GM21576 (cell line): ENCODE measurements around the gene MRPL1.
"Not testable (repeated sequence)": the region's sequence is repeated elsewhere in the genome, so short reads cannot be mapped to it uniquely, and the experiment has no call there.

Experiments
- ATAC-seq: cut with Tn5 transposase; IDR thresholded peaks from one replicate; pipeline ENCODE4 v1.9.1; 2021; ENCODE audit warnings: mild to moderate bottlenecking, moderate library complexity; ENCODE audit not compliant: unreplicated experiment

MRPL1 gene

DNA sequence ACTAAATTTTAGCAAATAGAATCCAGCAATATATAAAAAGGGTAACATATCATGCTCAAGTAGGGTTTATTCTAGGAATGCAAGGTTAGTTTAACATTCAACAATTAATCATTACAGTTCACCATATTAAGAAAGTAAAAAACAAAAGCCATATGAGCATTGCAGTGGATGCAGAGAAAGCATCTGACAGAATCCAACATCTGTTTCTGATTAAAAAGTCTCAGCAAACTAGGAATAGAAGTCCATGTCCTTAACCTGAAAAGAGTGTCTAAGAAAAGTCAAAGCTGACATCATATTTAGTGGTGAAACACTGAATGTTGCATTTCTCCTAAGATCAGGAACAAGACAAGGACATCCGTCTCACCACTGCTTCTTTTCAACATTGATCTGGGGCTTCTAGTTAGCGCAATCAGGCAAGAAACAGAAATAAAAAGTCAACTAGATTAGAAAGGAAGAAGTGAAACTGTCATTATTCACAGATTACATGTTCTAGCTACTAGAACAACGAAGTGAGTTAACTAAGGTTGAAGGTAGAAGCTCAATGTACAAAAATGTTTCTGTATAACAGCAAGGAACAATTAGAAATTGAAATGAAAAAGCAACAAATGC is 49.3 kb downstream of the MRPL1 start:
- peak; percentile 96 for ATAC-seq

DNA sequence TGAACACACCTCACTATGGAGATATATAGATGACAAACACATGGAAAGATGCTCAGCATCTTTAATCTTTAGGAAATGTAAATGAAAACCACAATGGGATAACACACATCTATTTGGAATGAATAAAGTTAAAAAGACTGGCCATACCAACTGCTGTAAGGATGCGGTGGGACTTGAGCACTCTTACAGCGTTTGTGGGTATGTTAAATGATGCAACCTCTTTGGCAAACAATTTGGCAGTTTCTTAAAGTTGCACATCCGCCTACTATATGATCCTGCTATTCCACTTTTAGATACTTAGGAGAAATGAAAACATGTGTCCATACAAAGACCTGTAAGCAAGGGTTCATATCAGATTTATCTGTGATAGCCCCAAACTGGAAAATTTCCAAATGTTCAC is 50.7 kb downstream of the MRPL1 start:
- no peak for ATAC-seq

DNA sequence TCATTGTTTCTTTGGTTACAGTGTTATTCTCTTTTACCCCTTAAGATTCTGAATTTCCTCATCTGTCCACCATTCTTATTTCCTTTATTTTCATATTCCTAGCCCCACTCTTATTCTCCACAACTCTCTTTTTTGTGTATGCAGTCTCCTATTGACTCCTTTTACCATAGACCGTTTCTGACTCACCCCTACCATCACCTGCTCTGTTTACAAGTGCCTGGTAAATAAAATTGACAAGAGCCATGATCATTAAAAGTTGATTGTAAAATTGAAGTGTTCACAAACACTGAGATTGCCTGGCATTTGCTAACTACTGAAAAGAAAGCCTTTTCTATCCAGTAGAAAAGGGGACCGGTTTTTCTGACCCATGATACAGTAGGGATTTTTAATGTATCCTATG is 54.4 kb downstream of the MRPL1 start:
- ATAC-seq: no peak

DNA sequence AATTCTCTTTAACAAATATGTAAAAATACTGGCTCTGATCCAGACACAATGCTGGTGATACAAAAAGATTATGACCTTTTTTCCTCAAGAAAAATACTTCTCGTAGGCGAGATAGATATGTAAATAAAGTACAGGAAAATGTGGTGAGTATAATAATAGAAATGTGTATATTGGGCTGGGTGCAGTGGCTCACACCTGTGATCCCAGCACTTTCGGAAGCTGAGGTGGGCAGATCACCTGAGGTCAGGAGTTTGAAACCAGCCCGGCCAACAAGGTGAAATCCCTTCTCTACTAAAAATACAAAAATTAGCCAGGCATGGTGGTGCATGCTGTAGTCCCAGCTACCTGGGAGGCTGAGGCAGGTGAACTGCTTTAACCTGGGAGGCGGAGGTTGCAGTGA is 55.0 kb downstream of the MRPL1 start:
- no peak for ATAC-seq

DNA sequence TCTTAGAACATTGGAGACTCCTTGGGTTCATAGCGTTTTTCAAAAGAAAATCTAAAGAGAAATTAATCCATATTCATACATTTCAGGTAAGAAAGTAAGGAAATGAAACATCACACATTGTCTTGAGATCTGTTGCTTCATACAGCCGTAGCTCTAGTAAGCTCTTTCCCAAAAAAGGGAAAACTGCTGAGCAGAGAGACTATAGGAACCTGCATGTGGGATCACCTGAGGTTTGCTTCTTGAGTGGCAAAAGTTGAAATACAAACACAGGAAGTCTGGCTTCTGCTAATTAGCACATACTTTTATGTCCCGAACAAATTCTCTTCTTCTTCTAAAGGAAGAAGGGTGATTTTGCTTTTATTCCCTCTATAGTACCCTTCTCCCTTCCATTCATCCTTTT is 57.7 kb downstream of the MRPL1 start:
- ATAC-seq: no peak

DNA sequence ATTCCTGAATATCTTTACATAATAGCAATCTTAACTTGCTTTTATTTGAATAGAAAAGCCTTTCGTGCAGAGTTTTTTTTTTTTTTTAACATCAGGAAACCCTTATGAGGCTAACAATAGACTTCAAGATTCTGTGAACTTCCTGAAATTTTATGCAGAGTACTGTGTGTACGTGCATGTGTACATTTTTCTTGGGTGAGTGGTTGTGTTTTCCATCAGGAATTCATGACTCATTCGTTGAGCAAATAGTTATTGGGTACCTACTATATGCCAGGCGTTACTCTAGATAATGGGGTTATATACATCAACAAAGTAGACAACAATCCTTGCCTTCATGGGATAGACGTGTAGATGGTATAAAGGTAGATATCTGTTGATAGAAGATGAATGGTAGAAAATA is 59.1 kb downstream of the MRPL1 start:
- ATAC-seq: no peak

DNA sequence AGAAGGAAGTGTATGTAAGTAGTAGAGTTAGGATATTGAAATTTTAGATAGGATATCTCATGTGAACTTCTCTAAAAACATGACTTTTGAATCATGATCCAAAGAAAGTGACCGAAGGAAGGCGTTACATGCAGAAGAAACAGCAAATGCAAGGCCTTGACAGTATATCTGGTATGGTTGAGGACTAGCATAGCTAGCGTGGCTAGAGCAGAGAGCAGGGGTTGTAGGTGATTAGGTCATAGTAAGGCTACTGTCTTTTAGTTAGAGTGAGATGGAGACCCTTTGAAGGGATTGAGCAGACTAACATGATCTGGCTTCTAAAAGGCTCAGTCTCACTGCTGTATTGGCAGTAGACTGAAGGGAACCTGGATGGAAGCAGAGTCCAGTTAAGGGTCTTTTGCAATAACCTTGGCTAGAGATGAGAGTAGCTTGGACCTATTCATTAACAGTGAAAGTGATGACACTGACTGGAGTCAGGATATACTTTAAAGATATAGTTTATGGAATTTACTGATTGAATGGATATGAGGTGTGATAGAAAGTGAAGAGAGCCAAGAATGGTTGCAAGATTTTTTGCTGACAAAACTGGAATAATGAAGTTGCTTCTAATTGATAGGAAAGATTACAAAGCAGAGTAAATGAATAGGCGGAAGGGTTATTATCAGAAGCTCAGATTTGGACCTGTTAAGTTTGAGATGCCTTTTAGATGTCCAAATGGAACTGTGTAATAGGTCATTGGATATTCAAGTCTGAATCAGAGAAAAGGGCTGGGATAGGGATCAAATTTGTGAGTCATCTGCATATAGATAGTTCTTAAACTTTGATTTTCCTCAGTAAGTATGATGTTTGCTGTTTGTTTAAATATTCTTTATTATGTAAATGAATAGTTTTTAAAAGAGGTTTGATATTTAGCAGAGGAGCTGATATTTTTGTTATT is 59.8 kb downstream of the MRPL1 start:
- no peak for ATAC-seq

DNA sequence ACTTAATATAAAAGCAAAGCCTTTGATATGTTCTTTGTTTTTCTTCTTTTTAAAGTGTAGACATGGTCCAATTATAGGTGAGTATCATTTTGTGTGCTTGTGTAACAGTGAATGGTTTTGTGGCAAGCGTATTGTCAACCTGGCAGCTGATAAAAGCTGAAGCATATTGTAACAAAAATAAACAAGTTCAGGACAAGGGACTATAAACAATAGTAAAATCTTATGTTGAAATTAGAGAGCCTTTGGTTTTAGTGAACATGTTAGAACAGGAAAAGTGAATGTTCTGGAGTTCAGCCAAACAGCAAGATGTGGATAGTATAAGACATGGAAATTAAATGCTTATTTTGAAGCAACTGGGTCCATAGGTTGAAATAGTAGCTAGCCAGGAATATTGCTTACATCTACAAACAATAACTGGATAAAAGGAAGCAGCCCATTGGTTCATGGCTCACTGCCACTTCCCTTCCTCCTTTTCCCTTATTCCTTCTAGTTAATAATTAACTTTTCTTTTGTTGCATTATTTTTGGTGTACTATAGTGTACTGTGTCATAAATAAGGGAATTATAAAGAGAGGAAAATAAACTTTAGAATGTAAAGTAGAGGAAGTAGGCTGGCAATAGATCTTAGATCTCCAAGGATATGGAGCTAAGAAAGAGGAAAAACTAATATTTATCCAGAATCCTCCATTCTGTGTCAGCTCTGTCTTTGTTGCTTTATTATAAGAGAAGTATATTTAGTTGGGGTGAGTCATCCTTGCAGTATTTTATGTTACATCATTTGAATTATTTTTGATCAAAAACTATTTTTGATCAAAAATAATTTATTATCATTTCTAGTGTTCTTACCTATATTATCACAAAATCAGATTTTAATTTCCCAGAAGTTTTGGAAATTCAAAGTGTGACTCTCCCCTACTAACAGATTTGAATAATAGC is 65.6 kb downstream of the MRPL1 start:
- ATAC-seq: no peak

DNA sequence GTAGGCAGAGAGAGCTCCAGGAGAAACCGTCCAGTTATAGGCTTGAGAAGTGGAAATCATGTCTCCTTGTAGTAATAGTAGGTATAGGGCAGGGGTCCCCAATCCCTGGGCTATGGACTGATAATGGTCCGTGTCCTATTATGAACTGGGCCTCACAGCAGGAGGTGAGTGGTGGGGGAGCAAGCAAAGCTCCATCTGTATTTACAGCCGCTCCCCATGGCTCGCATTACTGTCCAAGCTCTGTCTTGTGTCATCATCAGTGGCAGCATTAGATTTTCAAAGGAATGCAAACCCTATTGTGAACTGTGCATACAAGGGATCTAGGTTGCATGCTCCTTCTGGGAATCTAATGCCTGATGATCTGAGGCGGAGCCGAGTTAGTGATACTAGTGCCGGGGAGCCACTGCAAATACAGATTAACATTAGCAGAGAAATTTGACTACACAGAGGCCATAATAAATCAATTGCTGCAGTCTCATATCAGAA is 67.6 kb downstream of the MRPL1 start:
- ATAC-seq: no peak

DNA sequence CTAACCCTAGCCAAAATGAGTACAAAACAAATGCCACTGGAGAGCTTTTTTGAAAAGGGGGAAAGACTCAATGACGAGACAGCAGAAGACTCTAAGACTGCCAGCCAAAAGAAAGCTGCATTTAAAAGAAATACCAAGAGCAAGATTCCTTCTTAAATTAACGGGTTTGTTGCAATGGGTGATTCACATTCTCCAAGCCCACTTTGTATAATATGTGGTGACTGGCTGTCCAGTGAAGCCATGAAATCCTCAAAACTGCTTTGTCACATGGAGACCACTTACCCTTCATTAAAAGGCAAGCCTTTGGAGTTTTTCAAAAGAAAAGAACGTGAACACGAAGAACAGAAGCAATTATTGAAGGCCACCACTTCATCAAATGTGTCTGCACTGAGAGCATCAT is 68.2 kb downstream of the MRPL1 start:
- no peak for ATAC-seq

DNA sequence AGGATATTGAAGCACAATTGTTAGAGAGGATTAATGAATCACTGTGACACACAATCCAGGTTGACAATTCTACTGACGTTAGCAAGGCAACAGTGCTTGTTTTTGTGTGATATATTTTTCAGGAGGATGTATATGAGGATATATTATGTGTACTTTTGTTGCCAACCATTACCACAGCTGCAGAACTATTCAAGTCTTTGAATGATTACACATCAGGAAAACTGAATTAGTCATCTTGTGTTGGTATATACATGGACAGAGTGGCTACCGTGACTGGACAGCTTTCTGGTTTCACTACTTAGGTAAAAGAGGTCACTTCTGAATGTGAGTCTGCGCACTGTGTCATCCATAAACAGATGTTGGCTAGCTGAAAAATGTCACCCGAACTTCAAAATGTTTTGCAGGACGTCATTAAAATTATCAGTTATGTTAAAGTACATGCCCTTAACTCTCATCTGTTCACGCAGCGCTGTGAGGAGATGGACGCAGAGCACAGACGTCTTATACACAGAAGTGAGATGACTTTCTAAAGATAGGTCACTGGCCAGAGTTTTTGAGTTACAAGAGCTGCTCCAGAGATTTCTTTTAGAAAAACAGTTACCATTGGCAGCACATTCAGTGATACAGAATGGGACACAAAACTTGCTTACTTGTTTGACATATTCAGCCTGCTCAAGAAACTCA is 69.0 kb downstream of the MRPL1 start:
- ATAC-seq: no peak

DNA sequence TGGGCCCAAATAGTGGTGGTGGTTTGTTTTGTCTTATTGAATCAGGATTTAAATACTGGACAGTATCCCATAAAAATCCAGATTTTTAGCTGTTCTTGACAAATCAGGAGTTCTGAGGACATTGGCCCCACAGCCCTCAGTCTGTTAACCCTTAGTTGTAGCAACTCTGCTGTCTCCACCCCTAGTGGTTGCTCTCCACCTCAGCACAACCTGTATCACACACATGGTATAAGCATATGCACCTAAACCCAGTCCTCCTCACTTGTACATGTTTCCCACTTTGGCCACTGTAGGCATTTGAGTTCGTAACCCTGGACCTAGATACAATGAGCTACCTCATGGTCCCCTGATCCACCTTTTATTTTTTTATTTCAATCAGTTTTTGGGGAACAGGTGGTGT is 75.9 kb downstream of the MRPL1 start:
- no peak for ATAC-seq

DNA sequence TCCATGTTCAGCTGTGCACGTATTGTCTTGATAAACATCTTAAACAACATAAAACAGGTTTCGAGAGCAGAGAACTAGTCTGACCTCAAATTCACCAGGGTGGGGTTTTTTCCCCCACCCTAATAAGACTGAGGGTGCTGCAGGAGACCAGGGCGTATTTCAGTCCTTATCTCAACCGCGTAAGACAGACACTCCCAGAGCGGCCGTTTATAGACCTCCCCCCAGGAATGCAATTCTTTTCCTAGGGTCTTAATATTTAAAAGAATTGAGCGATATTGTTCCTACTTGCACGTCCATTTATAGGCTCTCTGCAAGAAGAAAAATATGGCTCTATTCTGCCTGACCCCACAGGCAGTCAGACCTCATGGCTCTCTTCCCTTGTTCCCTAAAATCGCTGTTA is 83.3 kb downstream of the MRPL1 start:
- not testable (repeated sequence) for ATAC-seq

DNA sequence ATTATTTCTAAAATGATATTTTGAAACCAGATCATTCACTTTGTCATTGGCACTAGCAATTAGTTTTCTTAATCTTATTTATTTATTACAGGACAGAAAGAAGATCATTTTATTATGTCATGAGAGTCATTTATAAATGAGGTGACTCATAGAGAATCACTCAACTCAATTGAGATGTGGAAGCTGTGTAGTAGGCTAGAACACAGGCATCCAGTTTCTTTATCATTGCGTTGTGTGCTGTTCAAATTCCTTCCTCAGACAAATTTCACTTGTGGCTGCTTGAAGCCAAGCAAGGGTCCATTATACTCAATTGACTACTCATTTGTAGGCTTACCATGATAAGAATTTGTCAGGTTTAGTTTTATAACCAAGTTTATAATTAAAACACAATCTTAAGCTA is 87.6 kb downstream of the MRPL1 start:
- no peak for ATAC-seq

DNA sequence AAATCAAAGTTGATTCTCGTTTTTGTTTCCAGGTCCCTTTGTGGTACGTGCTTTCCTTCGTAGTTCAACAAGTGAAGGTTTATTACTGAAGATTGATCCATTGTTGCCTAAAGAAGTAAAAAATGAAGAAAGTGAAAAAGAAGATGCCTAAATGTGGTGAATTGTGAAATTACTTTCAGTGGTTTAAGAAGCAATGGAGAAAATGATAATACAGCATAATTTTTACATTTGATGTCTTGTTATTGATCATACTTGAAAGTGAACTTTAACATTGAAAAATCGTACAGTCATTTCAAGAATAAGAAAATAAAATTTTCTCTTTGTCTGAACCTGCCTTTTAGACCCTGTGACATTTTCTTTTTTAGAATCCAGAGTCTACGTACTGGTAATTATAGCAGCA is 89.8 kb downstream of the MRPL1 start:
- ATAC-seq: no peak

DNA sequence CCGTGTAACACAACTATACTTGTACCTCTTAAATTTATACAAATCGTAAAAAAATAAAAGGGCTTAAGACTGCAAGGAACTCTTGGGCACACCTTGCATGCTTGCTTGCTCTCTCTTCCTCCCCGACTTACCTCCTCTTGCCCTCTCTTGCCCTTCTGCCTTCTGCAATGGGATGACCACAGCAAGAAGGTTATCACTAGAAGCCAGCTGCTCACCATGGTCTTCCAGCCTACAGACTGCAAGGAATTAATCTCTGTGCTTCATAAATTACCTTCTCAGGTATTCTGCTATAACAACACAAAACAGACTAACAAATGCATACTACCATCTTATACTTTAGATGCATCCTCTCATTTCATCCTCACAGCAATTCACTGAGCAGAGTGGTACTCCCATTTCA is 92.1 kb downstream of the MRPL1 start:
- ATAC-seq: no peak

DNA sequence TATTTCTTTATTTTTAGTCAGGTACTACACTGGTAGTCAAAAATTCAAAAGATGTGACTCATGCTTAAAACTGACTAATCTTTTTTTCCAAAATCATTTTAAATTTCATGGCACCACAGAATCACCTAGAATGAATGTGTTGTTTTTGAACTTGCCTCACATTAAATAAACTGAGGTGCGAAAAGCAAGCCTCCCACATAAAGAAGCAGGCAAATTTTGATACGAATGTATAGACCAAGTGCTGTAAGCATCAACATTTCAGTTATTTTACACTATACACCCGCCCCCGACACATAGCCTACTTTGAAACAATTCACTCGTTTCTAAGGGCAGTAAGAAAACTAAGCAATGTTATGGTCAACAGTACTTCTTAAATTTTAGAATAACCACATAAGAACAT is 94.3 kb downstream of the MRPL1 start:
- no peak for ATAC-seq

DNA sequence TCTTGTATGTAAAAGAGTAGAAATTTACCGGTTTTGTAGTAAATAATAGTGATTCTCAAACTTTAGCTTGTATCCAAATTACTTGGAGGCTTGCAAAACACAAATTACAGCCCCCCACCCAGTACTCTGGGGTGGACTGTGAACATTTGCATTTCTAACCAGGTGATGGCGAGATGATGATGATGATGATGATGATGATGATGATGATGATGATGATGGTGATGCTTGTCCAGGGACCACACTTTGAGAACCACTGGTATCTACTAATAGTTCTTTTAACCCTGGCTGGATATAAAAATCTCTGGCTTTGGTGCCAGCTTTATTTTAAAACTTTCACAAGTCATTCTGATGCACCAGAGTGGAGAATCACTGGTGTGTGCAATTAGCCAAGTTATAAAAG is 96.3 kb downstream of the MRPL1 start:
- ATAC-seq: no peak

DNA sequence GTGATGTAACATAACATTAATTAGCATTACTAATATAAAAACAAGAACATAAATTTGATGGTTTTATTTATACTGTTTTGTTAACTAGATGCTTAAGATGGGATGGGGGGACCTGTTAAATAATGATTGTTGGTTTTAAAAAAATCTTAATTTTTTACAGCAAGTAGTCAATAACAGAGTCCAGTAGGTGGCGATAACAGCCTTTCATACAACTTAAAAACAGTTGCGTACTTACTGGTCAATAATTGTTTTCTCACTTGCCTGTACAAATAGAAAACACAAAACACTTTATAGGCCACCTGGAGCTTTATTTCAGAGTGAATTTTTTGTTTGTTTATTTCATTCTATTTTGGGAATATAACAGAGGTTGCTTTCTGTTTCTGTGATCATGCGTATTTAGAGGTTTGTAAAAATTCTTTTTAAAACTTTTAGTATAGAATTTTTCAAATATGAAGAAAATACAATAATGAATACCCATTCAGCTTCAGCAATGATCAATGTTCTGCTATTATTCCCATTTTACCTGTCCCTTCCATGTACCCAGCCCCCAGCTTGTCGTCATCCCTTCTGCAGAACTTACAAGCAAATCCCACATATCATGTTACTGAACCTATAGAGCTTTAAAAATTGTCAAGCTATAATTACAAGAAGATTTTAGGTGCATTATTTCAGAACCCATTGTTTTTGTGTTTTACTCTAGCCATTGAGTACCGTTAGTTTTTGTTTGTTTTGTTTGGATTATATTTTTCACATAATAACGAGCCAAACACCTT is 97.1 kb downstream of the MRPL1 start:
- ATAC-seq: no peak

DNA sequence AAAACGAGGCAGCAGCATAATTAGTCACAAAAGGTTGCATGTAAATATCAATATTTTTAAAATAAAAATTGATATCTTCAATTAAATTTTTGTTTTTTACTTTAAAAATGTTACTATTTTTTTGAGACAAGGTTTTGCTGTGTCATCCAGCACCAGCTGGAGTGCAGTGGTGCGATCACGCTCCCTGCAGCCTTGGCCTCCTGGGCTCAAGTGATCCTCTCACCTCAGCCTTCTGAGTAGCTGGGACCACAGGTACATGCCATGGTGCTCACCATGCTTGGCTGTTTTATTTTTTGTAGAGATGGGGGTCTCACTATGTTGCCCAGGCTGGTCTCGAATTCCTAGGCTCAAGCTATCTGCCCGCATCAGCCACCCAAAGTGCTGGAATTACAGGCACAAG is 97.7 kb downstream of the MRPL1 start:
- no peak for ATAC-seq
